DMS53 (cell line): ENCODE measurements around the gene SPPL2B.

ENCODE experiments used
- DNase-seq: peaks from one replicate; lab custom pipeline; 2025; lab: John Stamatoyannopoulos, UW

Gene SPPL2B

GRCh38 chr19:2302319-2303210, 25.9 kb upstream of the SPPL2B start:
- DNase-seq = no peak

GRCh38 chr19:2303211-2303798, 25.2 kb upstream of the SPPL2B start:
- DNase-seq = no peak

GRCh38 chr19:2305452-2306280, 22.8 kb upstream of the SPPL2B start:
- DNase-seq = no peak

GRCh38 chr19:2306281-2306806, 22.1 kb upstream of the SPPL2B start:
- DNase-seq = no peak

- no peak for DNase-seq
These were observed 21.5 kb upstream of the SPPL2B start for GRCh38 chr19:2306971-2307370.

DNA sequence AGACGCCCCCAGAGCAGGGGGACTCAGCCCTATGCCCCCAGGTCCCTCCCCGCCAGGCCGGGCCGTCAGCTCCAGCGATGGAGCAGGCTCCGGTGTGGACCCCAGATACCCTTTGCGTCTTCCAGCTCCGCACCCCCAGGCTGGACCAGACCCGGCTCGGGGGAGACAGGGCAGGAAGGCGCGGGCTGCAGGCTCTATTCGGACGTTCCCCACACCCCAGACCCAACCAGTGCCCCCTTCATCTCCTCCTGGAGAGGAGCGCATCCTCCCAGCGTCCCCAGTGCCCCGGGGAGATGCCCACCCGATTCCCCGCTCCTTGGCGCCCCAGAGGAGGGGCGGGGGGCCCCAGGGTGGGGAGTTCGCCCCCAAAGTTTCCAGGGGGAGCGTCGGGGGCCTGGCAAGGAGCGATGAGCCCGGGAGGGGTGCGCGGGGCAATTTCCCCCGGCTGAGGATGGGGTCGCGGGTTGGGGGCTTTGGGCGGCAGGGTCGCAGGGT, 20.9 kb upstream of the SPPL2B start:
- DNase-seq = no peak

DNA sequence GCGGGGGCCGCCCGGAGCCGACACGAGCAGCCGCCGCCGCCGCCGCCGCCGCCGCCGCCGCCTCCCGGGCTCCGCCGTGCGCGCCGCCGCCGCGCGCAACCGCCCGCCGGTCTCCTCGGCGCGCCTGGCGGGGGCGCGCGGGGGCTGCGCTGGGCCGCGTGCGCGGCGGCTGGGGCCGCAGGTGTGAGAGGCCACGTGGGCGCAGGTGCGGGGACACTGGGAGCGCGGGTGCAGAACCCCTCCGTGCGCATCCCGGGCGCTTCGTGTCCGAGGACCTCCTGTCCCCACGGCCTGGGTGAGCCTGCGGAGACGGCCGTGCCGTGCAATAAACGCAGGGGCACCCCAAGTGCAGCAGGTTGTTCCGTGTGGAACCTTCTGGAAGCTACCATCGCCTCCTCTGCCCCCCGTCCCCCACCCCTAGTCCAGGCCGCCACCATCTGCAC, 20.3 kb upstream of the SPPL2B start, which contains the start of gene LINGO3:
LINGO3 (minus strand) TSS at position 41 of the 443 bp plus-strand sequence. CDS start 16,378 bp downstream, outside the sequence.
- DNase-seq = peak; percentile 70

DNA sequence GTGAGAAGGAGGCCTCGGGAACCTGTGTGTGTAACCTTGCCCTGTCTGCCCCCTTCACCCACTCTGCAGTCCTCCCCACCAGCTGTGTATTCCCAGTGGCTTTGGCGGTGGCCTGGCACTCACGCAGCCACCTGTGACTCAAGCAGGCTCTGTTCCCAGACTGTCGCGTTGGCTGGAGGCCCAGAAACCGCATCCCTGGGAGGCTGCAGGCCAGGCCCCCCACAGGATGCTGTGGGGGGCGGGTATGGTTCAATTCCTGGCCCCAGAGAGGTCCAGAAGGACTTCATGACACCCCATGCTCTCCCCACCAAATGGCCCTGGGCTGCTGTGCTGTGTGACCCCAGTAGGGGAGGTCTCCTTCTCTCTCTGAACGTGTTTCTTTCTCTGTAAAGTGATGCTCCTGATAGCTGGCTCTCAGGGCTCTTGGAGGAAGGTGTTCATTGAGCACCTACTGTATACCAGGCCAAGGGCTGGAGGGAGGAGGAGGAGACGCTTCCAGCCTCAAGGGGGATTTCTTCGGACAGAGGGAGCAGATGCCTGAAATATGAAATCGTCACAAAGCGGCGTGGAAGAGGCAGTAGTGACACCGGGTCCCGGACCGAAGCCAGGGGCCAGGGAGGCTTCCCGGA, 18.6 kb upstream of the SPPL2B start:
- peak; percentile 72 for DNase-seq

DNA sequence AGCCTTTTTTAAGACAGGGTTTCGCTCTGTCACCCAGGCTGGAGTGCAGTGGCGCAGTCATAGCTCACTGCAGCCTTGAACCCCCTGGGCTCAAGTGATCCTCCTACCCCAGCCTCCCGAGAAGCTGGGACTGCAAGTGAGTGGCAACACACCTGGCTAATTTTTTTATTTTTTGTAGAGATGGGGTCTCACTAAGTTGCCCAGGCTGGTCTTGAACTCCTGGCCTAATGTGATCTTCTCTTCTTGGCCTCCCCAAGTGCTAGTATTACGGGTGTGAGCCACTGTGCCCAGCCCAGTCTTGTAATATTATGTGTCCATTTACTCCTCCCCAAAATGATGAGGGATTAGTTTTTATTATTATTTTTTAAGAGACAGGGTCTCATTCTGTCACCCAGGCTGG, 17.4 kb upstream of the SPPL2B start:
- DNase-seq = no peak

GRCh38 chr19:2312820-2313501, 15.5 kb upstream of the SPPL2B start:
- DNase-seq = peak; percentile 25

GRCh38 chr19:2315121-2315817, 13.2 kb upstream of the SPPL2B start:
- no peak for DNase-seq

GRCh38 chr19:2315818-2316353, 12.6 kb upstream of the SPPL2B start:
- DNase-seq = peak; percentile 77

DNA sequence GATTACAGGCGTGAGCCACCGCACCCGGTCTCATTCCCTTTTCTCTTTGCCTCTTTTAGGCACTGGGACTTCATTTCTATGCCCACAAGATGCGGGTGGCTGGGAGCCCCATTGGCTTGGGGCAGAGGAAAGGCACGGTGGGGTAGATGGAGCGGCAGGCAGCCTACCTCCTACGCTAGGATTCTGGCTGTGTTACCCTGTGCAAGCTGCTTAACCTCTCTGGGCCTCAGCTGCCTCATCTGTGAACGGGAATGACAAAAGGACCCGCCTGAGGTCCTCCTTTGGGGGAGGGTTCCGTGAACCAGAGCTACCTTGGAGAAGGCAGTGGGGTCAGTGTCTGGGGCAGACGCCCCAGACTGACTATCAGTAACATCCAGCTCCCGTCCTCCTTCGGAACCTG, 11.2 kb upstream of the SPPL2B start:
- no peak for DNase-seq

GRCh38 chr19:2317756-2318155, 10.7 kb upstream of the SPPL2B start:
- DNase-seq = no peak

- no peak for DNase-seq
These were observed 9.6 kb upstream of the SPPL2B start for GRCh38 chr19:2318923-2319322.

- DNase-seq = no peak
These were observed 8.9 kb upstream of the SPPL2B start for GRCh38 chr19:2319551-2319950.

GRCh38 chr19:2320049-2320448, 8.4 kb upstream of the SPPL2B start:
- peak; percentile 19 for DNase-seq

GRCh38 chr19:2320939-2321338, 7.5 kb upstream of the SPPL2B start:
- DNase-seq = no peak

DNA sequence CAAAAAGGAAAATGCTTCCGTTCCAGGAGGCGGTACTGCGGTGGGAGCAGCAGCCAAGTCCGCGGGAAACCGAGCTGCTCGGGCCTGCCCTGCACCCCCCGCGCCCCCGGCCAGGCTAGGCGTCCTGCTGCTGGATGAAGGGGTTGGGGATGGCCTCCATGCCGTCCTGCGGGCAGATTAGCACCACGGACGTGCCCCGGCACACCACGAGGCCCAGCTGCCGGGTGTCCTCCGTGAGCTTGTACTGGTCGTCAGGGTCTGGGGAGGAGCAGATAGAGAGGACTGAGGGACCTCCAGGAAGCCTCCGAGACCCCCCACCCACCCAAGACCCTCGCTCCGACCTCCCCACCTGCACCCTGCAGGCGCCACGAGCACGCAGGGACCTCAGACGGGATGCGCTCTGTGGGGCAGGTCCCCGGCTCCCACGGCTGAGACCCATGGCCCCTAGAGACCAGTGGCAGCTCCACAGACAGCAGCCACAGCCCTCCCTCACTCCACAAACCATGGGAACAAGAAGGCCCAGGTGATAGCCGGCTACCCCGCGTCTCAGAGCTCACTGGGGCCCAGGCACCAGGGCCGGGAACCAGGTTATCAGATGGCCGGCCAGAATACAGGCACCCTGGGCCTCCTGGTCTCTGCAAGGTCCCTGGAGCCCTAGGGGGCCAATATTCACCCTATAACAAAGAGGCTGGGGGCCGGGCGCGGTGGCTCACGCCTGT, 6.8 kb upstream of the SPPL2B start:
- no peak for DNase-seq
